Cardiac muscle cell (in vitro differentiated cells and primary cell): ENCODE results near the gene UFC1. TPM values are rescaled to one million over a fixed set of nuclear protein-coding genes. Genes with fewer than 3 reads are reported as not detected.

ENCODE experiments used
- DNase-seq, 2 donors: peaks; one replicate each; pipeline versions ENCODE4 v3.0.0 to v3.0.0-alpha.2; 2010 to 2017; ENCODE audit warnings: low read depth in 1 of 2, low spot score in 1 of 2
- H3K27ac ChIP-seq: fragments of 200-600 bp; sonication (generic); 2 replicates; pipeline ENCODE4 v1.5.1; 2016
- H3K27me3 ChIP-seq: fragments of 200-600 bp; sonication (generic); 2 replicates; pipeline ENCODE4 v1.6.0; 2016; ENCODE audit warnings: control low read depth
- H3K36me3 ChIP-seq: fragments of 200-600 bp; sonication (generic); 2 replicates; pipeline ENCODE4 v1.5.1; 2016; ENCODE audit warnings: control low read depth
- H3K4me1 ChIP-seq: fragments of 200-600 bp; sonication (generic); 2 replicates; pipeline ENCODE4 v1.8.1; 2017; ENCODE audit warnings: low read depth, mild to moderate bottlenecking, mixed run types
- H3K4me3 ChIP-seq: fragments of 200-600 bp; sonication (generic); 2 replicates; pipeline ENCODE4 v1.5.1; 2016; ENCODE audit warnings: mild to moderate bottlenecking
- H3K9me3 ChIP-seq: fragments of 200-600 bp; sonication (generic); 2 replicates; pipeline ENCODE4 v1.5.1; 2017; ENCODE audit warnings: low read depth, mild to moderate bottlenecking, control low read depth
- polyA plus RNA-seq: library from polyadenylated mRNA; unstranded; fragments of >200 nt; fragmentation: Nextera tagmentation; extraction: Ambion mirVana; gene quantifications from 2 replicates; pipeline ENCODE4 v1.2.1, GENCODE V29; 2016
- total RNA-seq: library from RNA; depleted of rRNA; stranded (reverse); fragments of >200 nt; gene quantifications from 2 replicates; pipeline ENCODE4 v1.2.3, GENCODE V29; 2016
- TF ChIP-seq, protein P1 (sequence below): IDR thresholded peaks from 2 replicates; pipeline ENCODE4 v1.5.1; 2012; ENCODE audit warnings: low read depth, mild to moderate bottlenecking, low read length

Gene UFC1
- total and polyA plus RNA-seq, 2 experiments from 2014 or later = 51.2 to 122 TPM

DNA sequence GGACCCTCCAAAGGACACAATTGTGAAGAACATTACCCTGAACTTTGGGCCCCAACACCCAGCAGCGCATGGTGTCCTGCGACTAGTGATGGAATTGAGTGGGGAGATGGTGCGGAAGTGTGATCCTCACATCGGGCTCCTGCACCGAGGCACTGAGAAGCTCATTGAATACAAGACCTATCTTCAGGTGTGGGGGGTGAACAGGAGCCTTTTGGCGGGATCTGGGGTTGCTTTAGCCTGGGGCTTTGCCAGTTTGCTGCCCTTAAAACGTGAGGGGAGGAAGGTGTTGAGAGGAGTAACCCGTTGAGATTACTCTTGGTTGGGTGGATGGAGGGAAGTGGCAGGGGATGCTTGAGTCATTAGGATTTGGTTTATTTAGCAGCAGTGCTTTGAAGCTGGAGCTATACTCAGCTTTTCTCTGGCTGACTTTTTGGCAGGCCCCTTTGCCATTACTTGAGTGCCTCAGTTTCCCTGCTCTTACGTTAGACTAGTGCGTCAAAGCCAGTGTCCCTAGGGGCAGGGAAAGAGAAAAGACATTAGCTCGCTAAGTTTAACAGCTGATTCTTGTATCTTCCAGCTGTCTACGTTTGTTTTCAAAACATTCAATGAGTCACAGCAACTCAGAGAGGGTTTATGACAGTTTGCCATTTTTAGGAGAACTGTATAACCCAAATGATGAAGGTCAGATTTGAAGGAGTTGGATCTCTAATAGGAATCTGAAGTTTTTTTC lies 52.8 kb downstream of the UFC1 start:
- Histone ChIP-seq H3K27ac (no peak overlapping the region), H3K27me3 (no peaks in the 10 kb centered on the region), H3K9me3 (no peaks in the 10 kb centered on the region), H3K36me3 (peaks cover 46% of the 10 kb centered on the region), H3K4me1 (no peaks in the 10 kb centered on the region), H3K4me3 (no peak overlapping the region)
- TF ChIP-seq, protein P1, sequence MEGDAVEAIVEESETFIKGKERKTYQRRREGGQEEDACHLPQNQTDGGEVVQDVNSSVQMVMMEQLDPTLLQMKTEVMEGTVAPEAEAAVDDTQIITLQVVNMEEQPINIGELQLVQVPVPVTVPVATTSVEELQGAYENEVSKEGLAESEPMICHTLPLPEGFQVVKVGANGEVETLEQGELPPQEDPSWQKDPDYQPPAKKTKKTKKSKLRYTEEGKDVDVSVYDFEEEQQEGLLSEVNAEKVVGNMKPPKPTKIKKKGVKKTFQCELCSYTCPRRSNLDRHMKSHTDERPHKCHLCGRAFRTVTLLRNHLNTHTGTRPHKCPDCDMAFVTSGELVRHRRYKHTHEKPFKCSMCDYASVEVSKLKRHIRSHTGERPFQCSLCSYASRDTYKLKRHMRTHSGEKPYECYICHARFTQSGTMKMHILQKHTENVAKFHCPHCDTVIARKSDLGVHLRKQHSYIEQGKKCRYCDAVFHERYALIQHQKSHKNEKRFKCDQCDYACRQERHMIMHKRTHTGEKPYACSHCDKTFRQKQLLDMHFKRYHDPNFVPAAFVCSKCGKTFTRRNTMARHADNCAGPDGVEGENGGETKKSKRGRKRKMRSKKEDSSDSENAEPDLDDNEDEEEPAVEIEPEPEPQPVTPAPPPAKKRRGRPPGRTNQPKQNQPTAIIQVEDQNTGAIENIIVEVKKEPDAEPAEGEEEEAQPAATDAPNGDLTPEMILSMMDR = no peak
- DNase-seq = peak in 1 of 2 donors; percentile 76

DNA sequence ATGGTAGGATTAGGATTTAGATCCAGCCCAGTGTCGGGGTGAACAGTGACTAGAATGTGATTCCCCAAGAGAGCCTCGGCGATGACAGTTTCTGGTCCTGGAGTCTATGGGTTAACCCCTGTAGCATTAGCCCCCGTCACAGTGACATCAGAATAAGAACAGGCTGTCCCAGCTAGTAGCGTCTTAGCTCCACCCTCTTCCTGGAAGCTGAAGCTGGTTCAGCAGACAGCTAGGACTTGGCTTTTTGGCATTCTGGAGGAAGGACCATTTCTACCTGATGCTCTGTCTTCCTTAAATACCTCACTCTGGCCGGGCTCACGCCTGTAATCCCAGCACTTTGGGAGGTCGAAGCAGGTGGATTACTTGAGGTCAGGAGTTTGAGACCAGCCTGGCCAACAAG lies 53.4 kb downstream of the UFC1 start:
- peaks cover 50% of the 10 kb centered on the region for H3K36me3 ChIP-seq
- TF ChIP-seq, protein P1 = no peak
- no peaks in the 10 kb centered on the region for H3K27me3 ChIP-seq

More for the DNA sequence above, 53.4 kb downstream of the UFC1 start:
- H3K9me3 ChIP-seq = no peaks in the 10 kb centered on the region
- H3K4me1 ChIP-seq = no peaks in the 10 kb centered on the region
- no peak overlapping the region for H3K4me3 ChIP-seq
- peak in 1 of 2 donors; percentile 90 for DNase-seq
- no peak overlapping the region for H3K27ac ChIP-seq

Other genes with a start within 250 kb of the UFC1 start
- not detected in 2 replicates for gene ITLN2, start 199.2 kb upstream of the UFC1 start, total RNA-seq
- not detected in 2 replicates for gene ITLN2, start 199.2 kb upstream of the UFC1 start, polyA plus RNA-seq
- 68.1 and 93.7 TPM in 2 replicates for gene F11R, start 132.8 kb upstream of the UFC1 start, total RNA-seq
- gene F11R, start 132.8 kb upstream of the UFC1 start, polyA plus RNA-seq = 90.1 and 139 TPM in 2 replicates
- 262 and 347 TPM in 2 replicates for gene TSTD1, start 115.0 kb upstream of the UFC1 start, total RNA-seq
- gene TSTD1, start 115.0 kb upstream of the UFC1 start, polyA plus RNA-seq = 393 and 448 TPM in 2 replicates
- gene USF1, start 108.0 kb upstream of the UFC1 start, total RNA-seq = 110 and 127 TPM in 2 replicates
- 33.7 and 45.5 TPM in 2 replicates for gene USF1, start 108.0 kb upstream of the UFC1 start, polyA plus RNA-seq
- gene ARHGAP30, start 84.1 kb upstream of the UFC1 start, total RNA-seq = not detected in 2 replicates
- 1.8 and 1.9 TPM in 2 replicates for gene ARHGAP30, start 84.1 kb upstream of the UFC1 start, polyA plus RNA-seq
- not detected in 2 replicates for gene NECTIN4, start 64.4 kb upstream of the UFC1 start, total RNA-seq
- not detected in 2 replicates for gene NECTIN4, start 64.4 kb upstream of the UFC1 start, polyA plus RNA-seq
- gene KLHDC9, start 55.6 kb upstream of the UFC1 start, total RNA-seq = 36.5 and 42.4 TPM in 2 replicates
- gene KLHDC9, start 55.6 kb upstream of the UFC1 start, polyA plus RNA-seq = 41.2 and 48.7 TPM in 2 replicates
- 85.4 and 137 TPM in 2 replicates for gene PFDN2, start 35.9 kb upstream of the UFC1 start, total RNA-seq
- 103 and 121 TPM in 2 replicates for gene PFDN2, start 35.9 kb upstream of the UFC1 start, polyA plus RNA-seq
- gene NIT1, start 35.9 kb upstream of the UFC1 start, total RNA-seq = 60.7 and 65.9 TPM in 2 replicates
- gene NIT1, start 35.9 kb upstream of the UFC1 start, polyA plus RNA-seq = 64.6 and 92.6 TPM in 2 replicates
- 28.1 and 36.5 TPM in 2 replicates for gene DEDD, start 21.3 kb upstream of the UFC1 start, total RNA-seq
- 30.8 and 35.5 TPM in 2 replicates for gene DEDD, start 21.3 kb upstream of the UFC1 start, polyA plus RNA-seq
- gene USP21, start 5.5 kb downstream of the UFC1 start, total RNA-seq = 18.7 and 19.6 TPM in 2 replicates
- 48.8 and 59.9 TPM in 2 replicates for gene USP21, start 5.5 kb downstream of the UFC1 start, polyA plus RNA-seq
- 35.4 and 53.8 TPM in 2 replicates for gene PPOX, start 12.4 kb downstream of the UFC1 start, total RNA-seq
- gene PPOX, start 12.4 kb downstream of the UFC1 start, polyA plus RNA-seq = 67.0 and 67.1 TPM in 2 replicates
- gene B4GALT3, start 23.5 kb downstream of the UFC1 start, total RNA-seq = 31.3 and 36.9 TPM in 2 replicates
- 44.7 and 54.7 TPM in 2 replicates for gene B4GALT3, start 23.5 kb downstream of the UFC1 start, polyA plus RNA-seq
- gene ADAMTS4, start 45.1 kb downstream of the UFC1 start, total RNA-seq = 0.88 and 4.0 TPM in 2 replicates
- gene ADAMTS4, start 45.1 kb downstream of the UFC1 start, polyA plus RNA-seq = 1.9 and 3.5 TPM in 2 replicates
- gene NDUFS2, start 48.4 kb downstream of the UFC1 start, total RNA-seq = 183 and 204 TPM in 2 replicates
- 346 and 367 TPM in 2 replicates for gene NDUFS2, start 48.4 kb downstream of the UFC1 start, polyA plus RNA-seq
- gene FCER1G, start 61.3 kb downstream of the UFC1 start, total RNA-seq = not detected in 2 replicates
- 0.50 TPM in 1 of 2 replicates, not detected in the other for gene FCER1G, start 61.3 kb downstream of the UFC1 start, polyA plus RNA-seq
- 1.0 TPM in 1 of 2 replicates, not detected in the other for gene APOA2, start 69.7 kb downstream of the UFC1 start, total RNA-seq
- gene APOA2, start 69.7 kb downstream of the UFC1 start, polyA plus RNA-seq = 3.1 TPM in 1 of 2 replicates, not detected in the other
- 12.5 and 21.6 TPM in 2 replicates for gene TOMM40L, start 72.1 kb downstream of the UFC1 start, total RNA-seq
- 12.6 and 13.6 TPM in 2 replicates for gene TOMM40L, start 72.1 kb downstream of the UFC1 start, polyA plus RNA-seq
- gene NR1I3, start 84.2 kb downstream of the UFC1 start, total RNA-seq = 0.33 TPM in 1 of 2 replicates, not detected in the other
- gene NR1I3, start 84.2 kb downstream of the UFC1 start, polyA plus RNA-seq = not detected in 2 replicates
- gene PCP4L1, start 104.8 kb downstream of the UFC1 start, total RNA-seq = 0.14 and 0.21 TPM in 2 replicates
- not detected in 2 replicates for gene PCP4L1, start 104.8 kb downstream of the UFC1 start, polyA plus RNA-seq
- gene MPZ, start 156.0 kb downstream of the UFC1 start, total RNA-seq = 0.35 and 0.77 TPM in 2 replicates
- gene MPZ, start 156.0 kb downstream of the UFC1 start, polyA plus RNA-seq = 0.48 and 0.66 TPM in 2 replicates
- gene SDHC, start 160.4 kb downstream of the UFC1 start, total RNA-seq = 19.5 and 22.5 TPM in 2 replicates
- 275 and 333 TPM in 2 replicates for gene SDHC, start 160.4 kb downstream of the UFC1 start, polyA plus RNA-seq
- not detected in 2 replicates for gene CFAP126, start 213.9 kb downstream of the UFC1 start, total RNA-seq
- gene CFAP126, start 213.9 kb downstream of the UFC1 start, polyA plus RNA-seq = not detected in 2 replicates